Measurements from ENCODE around the gene SETDB2.
"Not testable (repeated sequence)": the region's sequence is repeated elsewhere in the genome, so short reads cannot be mapped to it uniquely, and the experiment has no call there.

Gene SETDB2

GRCh38 chr13:49488563-49488962 lies 44.5 kb downstream of the SETDB2 start:
- H3K9ac ChIP-seq (ENCODE audit: low read depth, low read length) = no peak overlapping the region
- H3K9me3 ChIP-seq (replicated peaks; ENCODE audit: low read length) = no peaks in the 10 kb centered on the region
- H3K27me3 ChIP-seq (ENCODE audit: control insufficient read depth, insufficient read depth, low read length) = no peaks in the 10 kb centered on the region
- H3K4me3 ChIP-seq (ENCODE audit: low read length) = no peak overlapping the region
- H3K36me3 ChIP-seq (ENCODE audit: insufficient read depth, low read length) = peaks cover 12% of the 10 kb centered on the region
- H3K4me2 ChIP-seq (ENCODE audit: low read length) = no peak overlapping the region
- no peaks in the 10 kb centered on the region for H3K4me1 ChIP-seq (ENCODE audit: control insufficient read depth, insufficient read depth, low read length)

GRCh38 chr13:49494645-49495044 lies 50.6 kb downstream of the SETDB2 start:
- no peaks in the 10 kb centered on the region for H3K27me3 ChIP-seq (ENCODE audit: control insufficient read depth, insufficient read depth, low read length)
- peaks cover 19% of the 10 kb centered on the region for H3K4me1 ChIP-seq (ENCODE audit: control insufficient read depth, insufficient read depth, low read length)
- H3K9ac ChIP-seq (ENCODE audit: low read depth, low read length) = peak overlapping the region; percentile 92
- H3K4me2 ChIP-seq (ENCODE audit: low read length) = peak overlapping the region; percentile 88
- H3K36me3 ChIP-seq (ENCODE audit: insufficient read depth, low read length) = peaks cover 2% of the 10 kb centered on the region
- peak overlapping the region; percentile 77 for H3K4me3 ChIP-seq (ENCODE audit: low read length)
- H3K9me3 ChIP-seq (replicated peaks; ENCODE audit: low read length) = no peaks in the 10 kb centered on the region

- Histone ChIP-seq H3K4me1 (ENCODE audit: control insufficient read depth, insufficient read depth, low read length) (peaks cover 29% of the 10 kb centered on the region), H3K4me2 (ENCODE audit: low read length) (peak within 1 kb of the TSS; percentile 88), H3K9me3 (replicated peaks; ENCODE audit: low read length) (no peaks in the 10 kb centered on the region), H3K27me3 (ENCODE audit: control insufficient read depth, insufficient read depth, low read length) (no peaks in the 10 kb centered on the region), H3K4me3 (ENCODE audit: low read length) (peak within 1 kb of the TSS; percentile 77), H3K36me3 (ENCODE audit: insufficient read depth, low read length) (peaks cover 2% of the 10 kb centered on the region), H3K9ac (ENCODE audit: low read depth, low read length) (peak within 1 kb of the TSS; percentile 92)
Measured at GRCh38 chr13:49495783-49496762, 52.0 kb downstream of the SETDB2 start, which contains the start of gene PHF11. Gene PHF11, plus strand, starts transcription at chr13:49495953. Its CDS starts 49 bp downstream, at chr13:49496002.

GRCh38 chr13:49496837-49497236 lies 52.8 kb downstream of the SETDB2 start:
- H3K9me3 ChIP-seq (replicated peaks; ENCODE audit: low read length); H3K27me3 ChIP-seq (ENCODE audit: control insufficient read depth, insufficient read depth, low read length); H3K9ac ChIP-seq (ENCODE audit: low read depth, low read length); H3K36me3 ChIP-seq (ENCODE audit: insufficient read depth, low read length): not testable (repeated sequence)
- H3K4me3 ChIP-seq (ENCODE audit: low read length) = peak overlapping the region; percentile 77
- H3K4me2 ChIP-seq (ENCODE audit: low read length) = peak overlapping the region; percentile 88
- H3K4me1 ChIP-seq (ENCODE audit: control insufficient read depth, insufficient read depth, low read length) = peaks cover 29% of the 10 kb centered on the region

- no peak overlapping the region for H3K9ac ChIP-seq (ENCODE audit: low read depth, low read length)
- H3K4me1 ChIP-seq (ENCODE audit: control insufficient read depth, insufficient read depth, low read length) = peaks cover 29% of the 10 kb centered on the region
- no peak overlapping the region for H3K4me3 ChIP-seq (ENCODE audit: low read length)
- no peaks in the 10 kb centered on the region for H3K27me3 ChIP-seq (ENCODE audit: control insufficient read depth, insufficient read depth, low read length)
- H3K4me2 ChIP-seq (ENCODE audit: low read length) = peak overlapping the region; percentile 88
- peaks cover 2% of the 10 kb centered on the region for H3K36me3 ChIP-seq (ENCODE audit: insufficient read depth, low read length)
- no peaks in the 10 kb centered on the region for H3K9me3 ChIP-seq (replicated peaks; ENCODE audit: low read length)
Measured at GRCh38 chr13:49497272-49497671, 53.2 kb downstream of the SETDB2 start.

GRCh38 chr13:49498206-49498605 lies 54.1 kb downstream of the SETDB2 start:
- no peaks in the 10 kb centered on the region for H3K27me3 ChIP-seq (ENCODE audit: control insufficient read depth, insufficient read depth, low read length)
- peaks cover 32% of the 10 kb centered on the region for H3K4me1 ChIP-seq (ENCODE audit: control insufficient read depth, insufficient read depth, low read length)
- no peaks in the 10 kb centered on the region for H3K9me3 ChIP-seq (replicated peaks; ENCODE audit: low read length)
- no peak overlapping the region for H3K4me3 ChIP-seq (ENCODE audit: low read length)
- no peak overlapping the region for H3K9ac ChIP-seq (ENCODE audit: low read depth, low read length)
- no peak overlapping the region for H3K4me2 ChIP-seq (ENCODE audit: low read length)
- no peaks in the 10 kb centered on the region for H3K36me3 ChIP-seq (ENCODE audit: insufficient read depth, low read length)

GRCh38 chr13:49499889-49500660 lies 56.0 kb downstream of the SETDB2 start:
- Histone ChIP-seq H3K9me3 (replicated peaks; ENCODE audit: low read length) (no peaks in the 10 kb centered on the region), H3K27me3 (ENCODE audit: control insufficient read depth, insufficient read depth, low read length) (no peaks in the 10 kb centered on the region), H3K4me1 (ENCODE audit: control insufficient read depth, insufficient read depth, low read length) (peaks cover 22% of the 10 kb centered on the region), H3K9ac (ENCODE audit: low read depth, low read length) (peak overlapping the region; percentile 22), H3K4me3 (ENCODE audit: low read length) (peak overlapping the region; percentile 8), H3K36me3 (ENCODE audit: insufficient read depth, low read length) (no peaks in the 10 kb centered on the region), H3K4me2 (ENCODE audit: low read length) (peak overlapping the region; percentile 70)

GRCh38 chr13:49502954-49503353 lies 58.9 kb downstream of the SETDB2 start:
- Histone ChIP-seq H3K4me1 (ENCODE audit: control insufficient read depth, insufficient read depth, low read length) (peaks cover 17% of the 10 kb centered on the region), H3K9me3 (replicated peaks; ENCODE audit: low read length) (no peaks in the 10 kb centered on the region), H3K9ac (ENCODE audit: low read depth, low read length) (no peak overlapping the region), H3K4me2 (ENCODE audit: low read length) (no peak overlapping the region), H3K4me3 (ENCODE audit: low read length) (no peak overlapping the region), H3K36me3 (ENCODE audit: insufficient read depth, low read length) (peaks cover 3% of the 10 kb centered on the region), H3K27me3 (ENCODE audit: control insufficient read depth, insufficient read depth, low read length) (no peaks in the 10 kb centered on the region)

GRCh38 chr13:49503951-49504350 lies 59.9 kb downstream of the SETDB2 start:
- Histone ChIP-seq H3K9ac (ENCODE audit: low read depth, low read length) (no peak overlapping the region), H3K4me1 (ENCODE audit: control insufficient read depth, insufficient read depth, low read length) (peaks cover 17% of the 10 kb centered on the region), H3K9me3 (replicated peaks; ENCODE audit: low read length) (no peaks in the 10 kb centered on the region), H3K4me3 (ENCODE audit: low read length) (no peak overlapping the region), H3K27me3 (ENCODE audit: control insufficient read depth, insufficient read depth, low read length) (no peaks in the 10 kb centered on the region), H3K4me2 (ENCODE audit: low read length) (no peak overlapping the region), H3K36me3 (ENCODE audit: insufficient read depth, low read length) (peaks cover 3% of the 10 kb centered on the region)

GRCh38 chr13:49512578-49512977 lies 68.5 kb downstream of the SETDB2 start:
- Histone ChIP-seq H3K9me3 (replicated peaks; ENCODE audit: low read length) (no peaks in the 10 kb centered on the region), H3K9ac (ENCODE audit: low read depth, low read length) (no peak overlapping the region), H3K4me3 (ENCODE audit: low read length) (no peak overlapping the region), H3K27me3 (ENCODE audit: control insufficient read depth, insufficient read depth, low read length) (no peaks in the 10 kb centered on the region), H3K4me2 (ENCODE audit: low read length) (no peak overlapping the region), H3K36me3 (ENCODE audit: insufficient read depth, low read length) (peaks cover 17% of the 10 kb centered on the region), H3K4me1 (ENCODE audit: control insufficient read depth, insufficient read depth, low read length) (no peaks in the 10 kb centered on the region)

- Histone ChIP-seq H3K9ac (ENCODE audit: low read depth, low read length) (no peak overlapping the region), H3K36me3 (ENCODE audit: insufficient read depth, low read length) (peaks cover 26% of the 10 kb centered on the region), H3K9me3 (replicated peaks; ENCODE audit: low read length) (no peaks in the 10 kb centered on the region), H3K4me3 (ENCODE audit: low read length) (no peak overlapping the region), H3K27me3 (ENCODE audit: control insufficient read depth, insufficient read depth, low read length) (no peaks in the 10 kb centered on the region), H3K4me1 (ENCODE audit: control insufficient read depth, insufficient read depth, low read length) (no peaks in the 10 kb centered on the region), H3K4me2 (ENCODE audit: low read length) (no peak overlapping the region)
Measured at GRCh38 chr13:49516467-49516866, 72.4 kb downstream of the SETDB2 start.

Measured in skeletal muscle satellite cell (primary cell).